GM12891 (cell line): Measurements from ENCODE around the gene TREM1.

Experiments used
- POLR2A ChIP-seq: IDR thresholded peaks from 2 replicates; pipeline ENCODE4 v1.6.1; 2011; ENCODE audit warnings: low read depth, low read length, control low read depth
- POLR2AphosphoS5 ChIP-seq: IDR thresholded peaks from 2 replicates; pipeline ENCODE4 v1.6.1; 2011; ENCODE audit warnings: low read depth, low read length, control low read depth
- SPI1 ChIP-seq: IDR thresholded peaks from 2 replicates; pipeline ENCODE4 v1.6.1; 2011; ENCODE audit warnings: low read depth, low read length, control low read depth
- TAF1 ChIP-seq: IDR thresholded peaks from 2 replicates; pipeline ENCODE4 v1.6.1; 2011; ENCODE audit warnings: low read depth, low read length, control low read depth

DNA sequence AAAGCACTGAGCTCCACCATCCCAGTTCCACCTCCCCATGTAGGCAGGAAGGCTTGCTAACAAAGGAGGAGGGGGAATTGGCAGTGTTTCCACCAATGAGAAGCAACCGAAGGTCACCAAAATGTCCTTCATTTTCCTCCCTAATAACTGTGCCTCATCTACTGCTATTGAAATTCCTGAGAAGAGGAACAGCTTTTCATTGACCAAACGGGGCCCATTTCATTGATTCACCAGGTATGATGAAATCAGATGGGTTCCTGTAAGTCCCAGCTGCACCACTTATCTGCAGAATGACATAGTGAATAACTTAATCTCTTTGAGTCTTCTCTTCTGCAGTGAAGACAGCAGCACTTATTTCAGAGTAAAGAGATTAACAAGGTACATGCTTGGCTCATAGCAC, 17.3 kb downstream of the TREM1 start:
- TF ChIP-seq POLR2AphosphoS5, result no peak
- TF ChIP-seq POLR2A, result no peak
- no peak for TF ChIP-seq SPI1
- TF ChIP-seq TAF1, result no peak
